H9 (cell line): ENCODE measurements around the gene SELENOM. TPM values are rescaled to one million over a fixed set of nuclear protein-coding genes. Genes with fewer than 3 reads are reported as not detected.

ENCODE experiments used
- DNase-seq: peaks from one replicate; pipeline ENCODE4 v3.0.0-alpha.2; 2017
- H2AFZ ChIP-seq: one replicate; pipeline ENCODE4 v1.6.1; 2013; ENCODE audit warnings: mild to moderate bottlenecking, low read length, control low read depth, moderate library complexity
- H2AK5ac ChIP-seq: 2 replicates; pipeline ENCODE4 v1.6.1; 2013; ENCODE audit warnings: low read length, control low read depth, mixed read lengths; ENCODE audit not compliant: insufficient read length
- H2BK120ac ChIP-seq: one replicate; pipeline ENCODE4 v1.6.1; 2013; ENCODE audit warnings: low read depth, mild to moderate bottlenecking, low read length, control low read depth, inconsistent platforms; ENCODE audit not compliant: poor library complexity, severe bottlenecking
- H2BK12ac ChIP-seq: 2 replicates; pipeline ENCODE4 v1.6.1; 2013; ENCODE audit warnings: low read length, control low read depth, mixed read lengths, low read depth; ENCODE audit not compliant: insufficient read length
- H2BK15ac ChIP-seq: 2 replicates; pipeline ENCODE4 v1.6.1; 2013; ENCODE audit warnings: low read depth, low read length, control low read depth
- H2BK20ac ChIP-seq: one replicate; pipeline ENCODE4 v1.6.1; 2013; ENCODE audit warnings: low read depth, mild to moderate bottlenecking, low read length, control low read depth, inconsistent platforms; ENCODE audit not compliant: poor library complexity, severe bottlenecking
- H2BK5ac ChIP-seq: 2 replicates; pipeline ENCODE4 v1.6.1; 2013; ENCODE audit warnings: low read length, control low read depth, mixed read lengths; ENCODE audit not compliant: insufficient read length
- H3K14ac ChIP-seq: 2 replicates; pipeline ENCODE4 v1.6.1; 2013; ENCODE audit warnings: low read length, control low read depth; ENCODE audit not compliant: insufficient read depth
- H3K18ac ChIP-seq: 2 replicates; pipeline ENCODE4 v1.6.1; 2013; ENCODE audit warnings: low read depth, mild to moderate bottlenecking, mixed read lengths, low read length, control low read depth; ENCODE audit not compliant: insufficient read length
- H3K23ac ChIP-seq: 2 replicates; pipeline ENCODE4 v1.6.1; 2013; ENCODE audit warnings: low read length, control low read depth, mixed read lengths, low read depth; ENCODE audit not compliant: insufficient read length
- H3K23me2 ChIP-seq: 2 replicates; pipeline ENCODE4 v1.6.1; 2013; ENCODE audit warnings: low read depth, mild to moderate bottlenecking, mixed read lengths, low read length, control low read depth; ENCODE audit not compliant: insufficient read length, poor library complexity, severe bottlenecking
- H3K27ac ChIP-seq: 2 replicates; pipeline ENCODE4 v1.5.1; 2013; ENCODE audit warnings: low read length, control low read depth, mixed read lengths, low read depth; ENCODE audit not compliant: insufficient read length
- H3K27me3 ChIP-seq: 2 replicates; pipeline ENCODE4 v1.6.1; 2013; ENCODE audit warnings: low read length, control low read depth, inconsistent platforms; ENCODE audit not compliant: insufficient read depth
- H3K4ac ChIP-seq: 2 replicates; pipeline ENCODE4 v1.6.1; 2013; ENCODE audit warnings: low read depth, mild to moderate bottlenecking, control low read depth, inconsistent platforms, low read length, moderate library complexity
- H3K4me1 ChIP-seq: 2 replicates; pipeline ENCODE4 v1.6.1; 2013; ENCODE audit warnings: low read length, control low read depth, inconsistent platforms; ENCODE audit not compliant: insufficient read depth
- H3K4me2 ChIP-seq: 2 replicates; pipeline ENCODE4 v1.6.1; 2013; ENCODE audit warnings: low read length, control low read depth, mixed read lengths; ENCODE audit not compliant: insufficient read length, insufficient read depth
- H3K56ac ChIP-seq: 2 replicates; pipeline ENCODE4 v1.6.1; 2013; ENCODE audit warnings: low read depth, mild to moderate bottlenecking, mixed read lengths, low read length, control low read depth; ENCODE audit not compliant: insufficient read length
- H3K79me1 ChIP-seq: 2 replicates; pipeline ENCODE4 v1.6.1; 2013; ENCODE audit warnings: low read depth, mild to moderate bottlenecking, moderate library complexity, low read length, control low read depth, inconsistent platforms; ENCODE audit not compliant: insufficient read depth, poor library complexity, severe bottlenecking
- H3K79me2 ChIP-seq: 2 replicates; pipeline ENCODE4 v1.6.1; 2013; ENCODE audit warnings: low read length, control low read depth, inconsistent platforms; ENCODE audit not compliant: insufficient read depth
- H3K9ac ChIP-seq: 2 replicates; pipeline ENCODE4 v1.6.1; 2013; ENCODE audit warnings: low read length, control low read depth, mixed read lengths; ENCODE audit not compliant: insufficient read length; ENCODE audit errors: extremely low read depth
- H3K9me3 ChIP-seq: one replicate; pipeline ENCODE4 v1.6.1; 2013; ENCODE audit warnings: low read depth, low read length, inconsistent platforms; ENCODE audit not compliant: control insufficient read depth
- H3T11ph ChIP-seq: one replicate; pipeline ENCODE4 v1.6.1; 2013; ENCODE audit warnings: mild to moderate bottlenecking, low read length, control low read depth, inconsistent platforms
- H4K20me1 ChIP-seq: one replicate; pipeline ENCODE4 v1.6.1; 2013; ENCODE audit not compliant: control insufficient read depth, insufficient read length, insufficient read depth
- H4K5ac ChIP-seq: 2 replicates; pipeline ENCODE4 v1.6.1; 2013; ENCODE audit warnings: low read depth, mild to moderate bottlenecking, mixed read lengths, low read length, control low read depth; ENCODE audit not compliant: insufficient read length
- H4K8ac ChIP-seq: replicated peaks from 2 replicates; pipeline ENCODE4 v1.6.1; 2013; ENCODE audit warnings: low read length, control low read depth, mixed read lengths, low read depth; ENCODE audit not compliant: insufficient read length
- H4K91ac ChIP-seq: 2 replicates; pipeline ENCODE4 v1.6.1; 2013; ENCODE audit warnings: low read depth, mild to moderate bottlenecking, moderate library complexity, mixed read lengths, low read length, control low read depth; ENCODE audit not compliant: insufficient read length
- H3K27ac Mint-ChIP-seq, 3 experiments: 2 replicates in 2 of 3; 3 replicates in 1 of 3; pipeline ENCODE4 v1.8.0; 2020 to 2021; ENCODE audit warnings: mixed read lengths in 3 of 3, mild to moderate bottlenecking in 1 of 3, moderate library complexity in 1 of 3
- H3K27me3 Mint-ChIP-seq: 2 replicates; pipeline ENCODE4 v1.8.0; 2021; ENCODE audit warnings: low read depth, mild to moderate bottlenecking, moderate library complexity, mixed read lengths
- H3K36me3 Mint-ChIP-seq, 3 experiments: 2 replicates in 2 of 3; 3 replicates in 1 of 3; pipeline ENCODE4 v1.8.0; 2020 to 2021; ENCODE audit warnings: low read depth in 3 of 3, mixed read lengths in 3 of 3; ENCODE audit not compliant: insufficient read depth in 1 of 3
- H3K4me1 Mint-ChIP-seq, 2 experiments: 2 replicates each; pipeline ENCODE4 v1.8.0; 2020; ENCODE audit warnings: mixed read lengths in 2 of 2
- H3K4me3 Mint-ChIP-seq, 2 experiments: 2 replicates in 1 of 2; 3 replicates in 1 of 2; pipeline ENCODE4 v1.8.0; 2020 to 2021; ENCODE audit warnings: mild to moderate bottlenecking in 2 of 2, mixed read lengths in 2 of 2, moderate library complexity in 1 of 2
- H3K9me3 Mint-ChIP-seq, 2 experiments: 2 replicates in 1 of 2; 3 replicates in 1 of 2; pipeline ENCODE4 v1.8.0; 2020; ENCODE audit warnings: mild to moderate bottlenecking in 2 of 2, mixed read lengths in 2 of 2, moderate library complexity in 1 of 2
- WGBS: extraction: QIAGEN DNeasy Blood & Tissue Kit; methylation state at CpG from one replicate; pipeline ENCODE4 v1.1.7; 2013; ENCODE audit warnings: missing lambda C conversion rate, low lambda C conversion rate, mixed read lengths; ENCODE audit not compliant: insufficient read length; ENCODE audit errors: extremely low coverage; 5-methylcytosine and 5-hydroxymethylcytosine counted together
- total RNA-seq: library from RNA; stranded (reverse); gene quantifications from 2 replicates; pipeline ENCODE4 v1.2.1, GENCODE V29; 2021
- TF ChIP-seq, protein P1 (sequence below): fragments of 200-600 bp; sonication (generic); conservative IDR thresholded peaks from 3 replicates; pipeline ENCODE4 v1.8.0; 2021; ENCODE audit warnings: antibody characterized with exemption, mild to moderate bottlenecking

SELENOM gene
- total RNA-seq, 1 experiment from 2014 or later: 18.6 TPM

DNA sequence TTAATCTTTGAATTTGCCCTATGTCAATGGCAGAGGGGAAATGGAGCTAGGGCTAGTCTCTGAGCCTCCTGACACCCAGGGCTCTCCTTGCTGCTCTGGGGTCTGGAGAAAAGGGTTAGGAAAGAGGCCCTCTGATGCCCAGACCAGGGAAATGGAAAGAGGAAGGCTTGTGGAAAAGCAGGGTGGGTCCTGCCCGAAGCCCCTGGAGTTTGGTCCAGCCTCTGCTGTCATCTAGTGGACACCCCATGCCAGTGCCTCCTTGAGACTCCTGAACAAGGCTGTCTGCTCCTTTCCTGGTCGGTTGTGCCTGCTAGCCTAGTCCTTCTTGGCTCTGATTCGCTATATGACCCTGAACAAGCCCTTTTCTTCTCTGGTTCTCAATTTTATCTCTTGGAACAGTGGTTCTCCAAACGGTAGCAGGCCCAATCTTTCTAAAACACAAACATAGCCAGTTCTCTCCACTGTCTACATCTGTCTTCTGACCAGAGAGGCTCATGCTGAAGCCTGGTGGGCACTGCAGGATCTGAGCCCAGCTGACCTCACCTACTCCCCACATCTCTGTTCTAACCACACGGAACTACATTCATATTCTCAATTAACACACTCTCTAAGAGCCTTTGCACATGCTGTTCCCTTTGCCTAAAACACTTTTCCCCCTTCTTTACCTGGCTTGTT, 41.7 kb upstream of the SELENOM start:
- H3K27me3 Mint-ChIP-seq: peaks cover 35% of the 10 kb centered on the region
- TF ChIP-seq, protein P1, sequence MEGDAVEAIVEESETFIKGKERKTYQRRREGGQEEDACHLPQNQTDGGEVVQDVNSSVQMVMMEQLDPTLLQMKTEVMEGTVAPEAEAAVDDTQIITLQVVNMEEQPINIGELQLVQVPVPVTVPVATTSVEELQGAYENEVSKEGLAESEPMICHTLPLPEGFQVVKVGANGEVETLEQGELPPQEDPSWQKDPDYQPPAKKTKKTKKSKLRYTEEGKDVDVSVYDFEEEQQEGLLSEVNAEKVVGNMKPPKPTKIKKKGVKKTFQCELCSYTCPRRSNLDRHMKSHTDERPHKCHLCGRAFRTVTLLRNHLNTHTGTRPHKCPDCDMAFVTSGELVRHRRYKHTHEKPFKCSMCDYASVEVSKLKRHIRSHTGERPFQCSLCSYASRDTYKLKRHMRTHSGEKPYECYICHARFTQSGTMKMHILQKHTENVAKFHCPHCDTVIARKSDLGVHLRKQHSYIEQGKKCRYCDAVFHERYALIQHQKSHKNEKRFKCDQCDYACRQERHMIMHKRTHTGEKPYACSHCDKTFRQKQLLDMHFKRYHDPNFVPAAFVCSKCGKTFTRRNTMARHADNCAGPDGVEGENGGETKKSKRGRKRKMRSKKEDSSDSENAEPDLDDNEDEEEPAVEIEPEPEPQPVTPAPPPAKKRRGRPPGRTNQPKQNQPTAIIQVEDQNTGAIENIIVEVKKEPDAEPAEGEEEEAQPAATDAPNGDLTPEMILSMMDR: peak; percentile 95
- H4K91ac ChIP-seq: no peak overlapping the region
- H3K4ac ChIP-seq: no peak overlapping the region
- no peak overlapping the region for H3K9ac ChIP-seq
- H3K23ac ChIP-seq: no peak overlapping the region
- no peaks in the 10 kb centered on the region for H3K4me1 ChIP-seq
- WGBS: no CpG with 5 or more reads among the region's 5 CpGs
- no peak overlapping the region for H2BK5ac ChIP-seq
- no peak overlapping the region for H3K14ac ChIP-seq
- peaks cover 5% of the 10 kb centered on the region for H3K9me3 ChIP-seq
- no peaks in the 10 kb centered on the region for H3K79me1 ChIP-seq
- no peak overlapping the region for H4K5ac ChIP-seq
- no peak overlapping the region for H2AK5ac ChIP-seq
- H3K27ac Mint-ChIP-seq: peak overlapping the region in 1 of 3 experiments; percentile 45; a peak in 1 of 7 replicates
- no peak overlapping the region for H3T11ph ChIP-seq
- H2BK120ac ChIP-seq: no peak overlapping the region
- H3K18ac ChIP-seq: no peak overlapping the region
- H3K36me3 Mint-ChIP-seq: peaks cover 0 to 13% (median 5%) of the 10 kb centered on the region in 3 experiments; a peak in 3 of 7 replicates
- H3K56ac ChIP-seq: no peak overlapping the region
- no peak overlapping the region for H3K4me2 ChIP-seq
- H4K8ac ChIP-seq: no peak overlapping the region
- peaks cover 27 to 29% of the 10 kb centered on the region in 2 experiments for H3K9me3 Mint-ChIP-seq
- H3K27me3 ChIP-seq: no peaks in the 10 kb centered on the region
- H2BK15ac ChIP-seq: no peak overlapping the region
- H2AFZ ChIP-seq: no peak overlapping the region
- peak; percentile 91 for DNase-seq
- no peak overlapping the region for H3K27ac ChIP-seq
- H2BK20ac ChIP-seq: no peak overlapping the region
- H3K4me1 Mint-ChIP-seq: peaks cover 0 to 4% of the 10 kb centered on the region in 2 experiments; a peak in 2 of 4 replicates
- H2BK12ac ChIP-seq: no peak overlapping the region
- H3K79me2 ChIP-seq: no peaks in the 10 kb centered on the region
- no peaks in the 10 kb centered on the region for H4K20me1 ChIP-seq
- H3K23me2 ChIP-seq: no peaks in the 10 kb centered on the region
- H3K4me3 Mint-ChIP-seq: no peak overlapping the region; a peak in 1 of 5 replicates
